COR-L47 (cell line): ENCODE measurements around the gene GAS2L2.

ENCODE experiments used
- DNase-seq: peaks from one replicate; lab custom pipeline; 2025; lab: John Stamatoyannopoulos, UW

The GAS2L2 gene

GRCh38 chr17:35752945-35753764 is at the start of gene GAS2L2:
GAS2L2 (minus strand) TSS chr17:35753239; CDS start chr17:35752850, 389 bp downstream.
- no peak for DNase-seq

- DNase-seq: peak; percentile 15
Observed at GRCh38 chr17:35801583-35802224, 48.7 kb upstream of the GAS2L2 start.

DNA sequence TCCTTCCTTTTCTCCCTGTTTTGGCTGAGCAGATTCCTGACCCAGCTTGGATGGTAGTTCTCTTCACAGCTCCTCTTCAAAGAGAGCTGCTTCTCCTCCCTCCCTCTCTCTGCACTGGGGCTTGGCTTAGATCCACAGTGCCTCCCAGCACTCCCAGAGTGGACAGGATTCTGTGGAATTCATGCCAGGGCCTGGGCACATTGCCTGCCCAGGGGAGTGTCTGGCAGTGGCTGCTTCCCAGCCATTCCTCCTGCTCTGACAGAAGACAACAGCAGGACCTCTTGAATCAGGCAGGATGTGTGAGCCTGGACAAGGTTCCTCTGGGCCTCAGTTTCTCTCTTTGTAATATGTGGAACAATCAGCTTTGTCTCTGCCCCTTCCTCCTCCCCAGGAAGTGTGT is 46.9 kb upstream of the GAS2L2 start:
- DNase-seq: peak; percentile 9

GRCh38 chr17:35797918-35798317 is 44.9 kb upstream of the GAS2L2 start:
- no peak for DNase-seq

DNA sequence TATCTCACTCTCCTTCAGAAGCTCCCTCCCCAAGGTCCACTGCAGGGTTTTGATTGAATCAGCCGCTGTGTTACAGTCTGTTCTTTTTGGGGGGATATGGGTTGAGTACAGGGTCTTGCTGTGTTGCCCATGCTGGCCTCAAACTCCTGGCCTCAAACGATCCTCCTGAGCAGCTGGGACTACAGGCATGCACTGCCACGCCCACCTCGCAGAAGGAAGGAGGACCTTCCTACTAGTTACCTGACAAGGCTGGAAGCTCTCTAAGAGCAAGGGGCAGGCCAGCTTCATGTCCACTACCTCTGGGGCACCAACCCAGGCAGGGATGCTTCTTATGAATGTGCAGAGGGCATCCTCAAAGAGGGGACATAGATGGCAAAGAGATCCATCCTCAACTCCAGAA is 44.3 kb upstream of the GAS2L2 start:
- no peak for DNase-seq

- no peak for DNase-seq
Observed at GRCh38 chr17:35796942-35797341, 43.9 kb upstream of the GAS2L2 start.

DNA sequence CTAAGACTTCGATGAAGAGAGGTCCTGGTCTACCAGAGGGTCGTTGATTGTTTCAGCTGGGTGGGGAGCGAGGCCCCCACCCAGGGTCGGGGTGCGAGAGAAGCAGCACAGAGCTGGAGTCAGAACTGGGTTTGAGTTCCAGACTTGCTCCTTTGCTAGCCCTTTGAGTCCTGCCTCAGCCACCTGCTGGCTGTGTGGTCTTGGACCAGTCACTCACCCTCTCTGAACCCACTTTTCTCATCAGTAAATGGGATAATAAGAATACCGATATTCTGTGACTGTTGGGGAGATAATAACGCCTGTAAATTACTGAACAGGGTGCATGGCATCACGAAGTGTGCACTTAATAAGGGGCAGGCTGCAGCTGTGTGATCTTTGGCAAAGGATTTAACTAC is 42.8 kb upstream of the GAS2L2 start:
- DNase-seq: no peak

DNA sequence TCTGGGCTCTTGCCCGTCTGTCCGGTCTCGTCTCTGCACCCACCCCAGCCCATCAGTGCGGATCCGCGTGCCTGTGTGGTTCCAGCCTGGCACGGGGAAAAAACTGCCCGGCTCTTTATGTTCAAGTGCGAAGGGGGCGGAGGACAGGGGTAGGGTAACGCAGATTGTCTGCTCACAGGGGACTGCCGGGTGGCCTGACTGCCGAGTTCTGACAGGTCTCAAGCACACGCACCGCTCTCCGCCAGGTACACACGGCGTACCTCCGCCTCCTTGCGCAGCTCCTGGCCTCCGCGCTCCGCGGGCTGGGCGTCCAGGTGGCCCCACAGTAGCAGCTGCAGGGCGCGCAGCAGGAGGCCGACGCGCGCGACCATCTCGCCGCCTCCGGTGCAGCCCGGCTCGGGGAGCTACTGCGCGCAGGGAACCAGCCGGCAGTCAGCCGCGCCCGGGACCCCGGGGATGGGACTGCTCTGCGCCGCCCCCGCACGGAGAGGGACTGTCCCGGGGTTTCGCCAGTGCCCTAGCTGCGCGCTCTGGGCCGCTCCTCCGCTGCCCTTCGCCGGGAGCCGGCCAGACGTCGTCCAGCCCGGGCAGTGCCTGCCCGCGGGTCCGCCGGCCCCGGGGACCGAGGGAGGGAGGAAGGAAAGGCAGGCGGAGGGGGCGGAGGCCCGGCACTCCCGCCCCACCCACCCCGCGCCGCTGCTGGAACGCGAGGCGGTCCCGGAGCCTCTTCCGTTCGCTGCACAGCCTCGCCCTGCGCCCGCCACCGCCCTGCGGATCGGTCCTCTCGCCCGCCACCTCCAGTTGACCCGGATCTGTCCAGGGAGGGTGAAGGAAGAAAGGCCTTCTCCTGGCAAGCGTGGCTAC is 42.2 kb upstream of the GAS2L2 start, which contains the start of gene MMP28:
MMP28 (minus strand) TSS at position 635 of the 864 bp plus-strand sequence; CDS start at position 371, 264 bp downstream.
- DNase-seq: no peak

DNA sequence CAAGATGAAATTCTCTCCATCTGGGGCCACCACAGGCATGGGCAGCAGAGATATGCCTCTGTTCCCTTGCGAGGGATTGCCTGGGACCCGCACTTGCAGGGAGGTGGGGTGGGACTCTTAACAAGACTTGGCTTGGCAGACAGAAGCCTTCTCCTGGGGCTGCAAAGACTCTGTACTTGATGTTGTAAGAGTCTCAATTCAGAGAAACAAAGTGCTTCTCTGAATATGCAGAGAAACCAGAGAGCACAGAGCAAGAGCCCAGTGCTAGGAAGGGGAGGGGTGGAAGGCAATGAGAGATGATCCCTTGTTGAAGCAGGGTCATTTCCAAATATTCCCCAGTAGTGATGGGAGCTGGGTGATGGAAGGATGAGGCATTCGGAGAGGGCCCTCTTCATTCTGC is 40.2 kb upstream of the GAS2L2 start:
- DNase-seq: no peak

DNA sequence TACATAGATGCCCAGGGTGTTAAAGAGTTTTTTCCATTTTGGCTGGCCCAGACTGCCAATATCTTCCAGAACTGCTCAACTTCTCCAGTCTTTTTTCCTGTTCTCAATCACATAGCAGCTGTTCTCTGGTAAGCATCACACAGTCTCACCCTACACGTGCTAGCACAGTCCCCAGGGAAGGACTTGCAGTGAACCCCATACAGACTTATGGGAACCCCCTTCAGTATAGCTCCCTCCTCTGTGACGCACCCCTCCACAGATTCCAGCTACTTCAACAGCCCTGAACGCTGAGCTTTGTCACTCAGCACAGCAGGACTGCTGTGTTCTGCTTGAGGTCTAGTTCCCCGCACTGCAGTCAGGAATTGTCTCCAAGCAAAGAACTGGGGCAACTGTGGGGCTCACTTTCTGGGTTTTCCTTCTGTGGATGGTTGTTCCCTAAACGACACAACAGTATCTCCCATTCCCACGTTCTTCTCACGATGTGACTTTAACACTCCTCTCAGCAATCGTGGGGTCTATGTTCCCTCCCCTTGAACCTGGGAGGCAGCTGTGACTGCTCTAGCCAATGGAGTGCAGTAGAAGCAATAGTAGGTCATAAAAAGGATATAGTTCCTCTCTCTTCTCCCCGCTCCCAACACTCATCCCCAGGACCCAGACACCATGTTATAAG is 38.8 kb upstream of the GAS2L2 start:
- DNase-seq: no peak

GRCh38 chr17:35790841-35791240 is 37.8 kb upstream of the GAS2L2 start:
- no peak for DNase-seq

DNA sequence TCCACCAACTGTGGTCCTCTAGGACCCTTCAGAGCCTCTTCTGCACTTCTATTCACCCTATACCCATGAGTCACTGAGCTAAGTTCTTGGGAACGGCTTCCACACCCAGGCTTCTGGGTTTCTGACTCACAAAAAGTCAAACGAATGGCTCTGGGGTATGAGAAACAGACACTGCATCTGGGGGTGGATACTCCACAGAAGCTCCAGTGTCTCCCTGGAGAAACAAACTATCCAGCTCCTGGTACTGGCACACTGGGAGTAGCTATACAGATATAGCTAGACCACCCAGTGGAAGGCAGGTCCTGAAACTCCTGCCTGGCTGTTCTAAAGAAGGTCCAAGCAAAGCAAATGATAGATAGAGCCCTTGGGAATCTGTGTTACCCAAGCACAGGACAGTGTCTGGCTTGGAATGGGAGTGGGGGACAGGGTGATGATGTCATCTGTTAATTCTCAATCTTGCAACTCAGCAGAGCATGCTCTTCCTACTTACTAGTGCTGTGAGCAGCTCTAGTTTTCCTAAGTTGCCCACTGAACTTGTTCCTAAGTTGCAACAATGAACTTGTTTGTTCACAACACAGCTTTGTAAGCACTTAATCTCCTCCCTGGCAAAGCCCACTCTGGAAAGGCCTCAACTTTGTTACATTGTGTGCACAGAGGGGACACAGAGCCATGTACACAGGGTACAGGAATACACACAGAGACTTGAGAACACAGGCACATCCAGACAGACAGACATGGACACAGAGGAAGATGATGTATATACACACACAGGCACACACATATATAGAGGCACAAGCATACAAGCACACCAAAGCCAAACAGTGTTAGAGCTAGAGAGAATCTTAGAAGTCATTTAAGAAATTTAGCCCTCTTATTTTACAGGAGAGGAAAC is 35.7 kb upstream of the GAS2L2 start:
- no peak for DNase-seq

DNA sequence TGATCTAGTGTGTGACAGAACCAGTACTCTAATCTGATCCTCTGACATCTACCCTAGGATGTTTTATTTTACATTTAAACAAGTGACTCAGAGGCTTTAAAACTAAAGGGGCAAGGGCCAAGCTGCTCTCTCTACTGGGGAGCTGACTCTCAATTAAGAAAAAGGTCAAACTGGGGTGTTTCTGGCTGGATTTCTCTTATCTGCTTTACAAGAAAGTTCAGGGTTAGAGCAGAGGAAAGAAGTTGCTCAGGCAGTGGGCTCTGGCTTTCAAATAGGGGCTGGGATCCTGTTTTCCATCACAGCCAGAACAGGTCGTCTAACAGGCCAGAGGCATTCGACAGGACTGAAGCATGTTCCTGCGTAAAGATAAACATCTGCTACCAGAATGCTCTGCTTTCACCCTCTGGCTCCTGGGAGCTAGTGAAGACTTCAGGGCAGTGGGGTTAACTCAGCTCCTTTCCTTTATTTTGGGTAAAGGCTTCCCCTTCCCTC is 33.9 kb upstream of the GAS2L2 start:
- no peak for DNase-seq

DNA sequence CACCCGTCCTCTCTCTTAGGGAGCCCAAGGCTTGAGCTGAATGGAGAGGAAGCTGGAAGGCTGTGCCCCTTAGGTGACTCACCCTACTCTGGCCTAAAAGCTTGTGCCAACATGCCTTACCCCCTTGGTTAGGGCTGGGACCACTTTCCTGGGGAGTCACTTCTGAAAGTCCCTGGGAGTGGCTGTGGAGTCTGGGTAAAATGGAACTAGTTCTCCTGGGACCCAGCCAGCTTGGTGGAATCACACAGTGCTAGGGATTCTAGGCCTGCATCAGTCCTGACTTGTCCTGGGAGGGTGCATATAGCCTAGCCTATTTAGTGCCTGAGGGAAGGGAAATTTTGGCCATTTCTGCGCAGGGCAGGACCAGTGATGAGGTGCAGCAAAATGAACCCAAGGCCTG is 31.9 kb upstream of the GAS2L2 start:
- DNase-seq: no peak

DNA sequence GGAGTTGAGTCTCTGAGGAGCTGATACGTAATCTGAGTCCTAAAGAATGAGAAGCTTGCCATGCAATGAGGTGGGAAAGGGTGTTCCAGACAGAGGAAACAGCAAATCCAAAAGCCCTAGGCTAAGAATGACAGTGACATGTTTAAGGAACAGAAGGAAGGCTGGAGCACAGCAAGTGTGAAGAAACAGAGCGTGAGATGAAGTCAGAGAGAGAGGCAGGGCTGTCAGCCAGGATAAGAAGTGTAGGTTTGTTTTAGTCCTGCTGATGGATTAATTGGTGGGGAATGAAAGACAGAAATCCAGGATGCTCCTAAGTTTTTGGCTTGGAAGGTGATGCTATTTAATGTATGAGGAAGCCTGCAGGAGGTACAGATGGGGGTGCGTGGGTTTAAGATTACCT is 27.9 kb upstream of the GAS2L2 start:
- no peak for DNase-seq

GRCh38 chr17:35778641-35779196 is 25.7 kb upstream of the GAS2L2 start:
- DNase-seq: no peak

DNA sequence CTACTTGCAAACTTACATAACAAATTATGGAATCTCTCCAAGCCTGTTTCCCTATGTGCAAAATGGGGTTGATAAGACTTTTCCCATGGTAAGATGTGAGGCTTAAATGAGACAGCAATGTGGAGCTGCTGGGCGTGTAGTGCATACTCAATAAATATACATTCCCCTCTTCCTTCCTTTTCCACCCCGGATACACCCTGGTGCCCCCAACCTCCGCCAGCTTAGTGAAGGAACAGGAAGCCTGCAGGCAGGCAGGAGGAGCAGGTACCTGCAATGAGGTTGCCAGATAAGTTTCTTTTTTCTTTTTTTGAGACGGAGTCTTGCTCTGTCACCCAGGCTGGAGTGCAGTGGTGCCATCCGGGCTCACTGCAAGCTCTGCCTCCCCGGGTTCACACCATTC is 22.5 kb upstream of the GAS2L2 start:
- no peak for DNase-seq

DNA sequence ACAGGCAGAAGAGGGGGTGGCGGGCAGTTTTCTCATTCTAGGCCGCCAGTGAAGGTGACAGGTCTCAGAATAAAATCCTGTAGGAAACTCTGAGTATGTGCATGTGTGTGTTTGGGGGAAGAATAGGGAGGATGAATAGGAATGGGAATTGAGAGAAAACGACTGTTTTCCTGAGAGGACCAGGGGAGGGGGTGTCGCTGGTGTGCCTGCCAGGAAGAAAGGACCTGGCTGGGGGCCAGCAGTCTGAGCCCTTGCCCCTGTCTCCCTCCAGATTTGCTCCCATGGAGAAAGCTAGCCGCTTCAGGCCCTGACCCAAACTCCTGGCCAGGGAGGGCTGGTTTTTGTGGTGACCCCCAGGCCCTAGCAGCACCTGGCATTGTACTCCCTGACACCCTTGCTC is 22.0 kb upstream of the GAS2L2 start:
- DNase-seq: no peak

GRCh38 chr17:35774499-35774898 is 21.5 kb upstream of the GAS2L2 start:
- DNase-seq: no peak

DNA sequence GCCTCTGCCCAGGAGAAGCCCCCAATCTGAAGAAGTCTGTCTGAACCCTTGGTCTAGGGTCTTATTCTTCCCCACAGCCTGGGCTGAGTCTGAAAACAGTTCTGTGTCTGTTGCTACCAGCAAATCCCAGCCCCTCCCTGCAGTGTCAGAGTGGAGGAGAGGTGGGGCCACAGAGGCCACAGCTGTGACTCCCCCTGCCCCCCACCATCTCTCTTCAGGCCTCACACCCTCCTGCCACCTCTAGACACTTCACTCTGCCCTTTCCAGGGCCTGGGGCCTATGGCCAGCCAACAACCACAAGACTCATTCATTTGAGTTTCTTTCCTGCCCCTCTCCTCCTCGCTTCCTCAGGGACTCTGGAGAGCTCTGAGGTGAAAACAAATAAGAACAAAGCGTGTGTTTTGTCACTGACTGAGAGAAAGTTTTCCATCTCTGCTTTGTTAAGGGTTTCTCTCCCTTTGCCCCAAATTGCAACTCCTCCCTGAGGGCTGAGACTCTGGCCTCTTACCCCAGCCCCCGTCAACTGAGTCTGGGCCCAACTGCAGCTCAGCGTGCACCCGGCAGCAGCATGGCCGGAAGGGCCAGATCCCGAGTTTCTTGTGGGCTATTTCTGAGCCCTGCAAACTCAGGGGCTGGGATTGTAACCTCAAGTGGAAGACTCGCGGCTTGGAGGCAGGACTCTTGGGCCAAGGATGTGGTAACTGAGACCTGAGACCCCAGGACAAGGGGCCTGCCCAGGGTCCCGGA is 20.8 kb upstream of the GAS2L2 start:
- no peak for DNase-seq
